GM23248 (cell line): ENCODE data around the gene OSBP2. TPM values are rescaled to one million over a fixed set of nuclear protein-coding genes. Genes with fewer than 3 reads are reported as not detected.

Experiments
- DNase-seq: peaks from one replicate; pipeline ENCODE4 v3.0.0-alpha.2; 2015
- H2AFZ ChIP-seq: fragments of 200-600 bp; sonication (generic); 2 replicates; pipeline ENCODE4 v1.6.1; 2016; ENCODE audit warnings: antibody characterized with exemption
- H3F3A ChIP-seq: fragments of 200-600 bp; sonication (generic); 2 replicates; pipeline ENCODE4 v1.6.1; 2016; ENCODE audit warnings: mild to moderate bottlenecking, antibody characterized with exemption, mixed run types; ENCODE audit not compliant: insufficient read depth
- H3K27ac ChIP-seq: fragments of 200-600 bp; sonication (generic); 2 replicates; pipeline ENCODE4 v1.5.1; 2016; ENCODE audit warnings: mild to moderate bottlenecking
- H3K27me3 ChIP-seq: fragments of 200-600 bp; sonication (generic); replicated peaks from 2 replicates; pipeline ENCODE4 v1.6.1; 2016; ENCODE audit warnings: mild to moderate bottlenecking; ENCODE audit not compliant: insufficient read depth
- H3K36me3 ChIP-seq: fragments of 200-600 bp; sonication (generic); 2 replicates; pipeline ENCODE4 v1.6.1; 2016; ENCODE audit warnings: low read depth, mild to moderate bottlenecking
- H3K4me1 ChIP-seq: fragments of 200-600 bp; sonication (generic); 2 replicates; pipeline ENCODE4 v1.6.1; 2016; ENCODE audit warnings: mild to moderate bottlenecking; ENCODE audit not compliant: insufficient read depth
- H3K4me2 ChIP-seq: fragments of 200-600 bp; sonication (generic); one replicate; pipeline ENCODE4 v1.6.1; 2016; ENCODE audit warnings: mild to moderate bottlenecking; ENCODE audit not compliant: unreplicated experiment
- H3K4me3 ChIP-seq: fragments of 200-600 bp; sonication (generic); 2 replicates; pipeline ENCODE4 v1.5.1; 2016; ENCODE audit warnings: mild to moderate bottlenecking
- H3K79me2 ChIP-seq: fragments of 200-600 bp; sonication (generic); 2 replicates; pipeline ENCODE4 v1.6.1; 2016; ENCODE audit warnings: mild to moderate bottlenecking; ENCODE audit not compliant: insufficient read depth
- H3K9ac ChIP-seq: fragments of 200-600 bp; sonication (generic); 2 replicates; pipeline ENCODE4 v1.6.1; 2016; ENCODE audit warnings: mild to moderate bottlenecking
- H3K9me2 ChIP-seq: fragments of 200-600 bp; sonication (generic); 2 replicates; pipeline ENCODE4 v1.6.1; 2016; ENCODE audit warnings: mixed run types, mild to moderate bottlenecking, moderate library complexity; ENCODE audit not compliant: insufficient read depth
- H3K9me3 ChIP-seq: fragments of 200-600 bp; sonication (generic); one replicate; pipeline ENCODE4 v1.6.1; 2017; ENCODE audit warnings: low read depth
- H4K20me1 ChIP-seq: fragments of 200-600 bp; sonication (generic); 2 replicates; pipeline ENCODE4 v1.6.0; 2016; ENCODE audit not compliant: insufficient read depth
- EZH2 ChIP-seq: fragments of 200-600 bp; sonication (generic); IDR thresholded peaks from 2 replicates; pipeline ENCODE4 v1.6.1; 2018; ENCODE audit warnings: antibody characterized with exemption, mild to moderate bottlenecking; ENCODE audit not compliant: insufficient read depth, poor library complexity, severe bottlenecking
- EZH2phosphoT487 ChIP-seq: fragments of 200-600 bp; sonication (generic); IDR thresholded peaks from 2 replicates; pipeline ENCODE4 v1.6.1; 2018; ENCODE audit warnings: antibody characterized with exemption, moderate library complexity, mild to moderate bottlenecking, low read depth; ENCODE audit not compliant: insufficient read depth
- WGBS, 2 experiments: methylation state at CpG; one replicate each; pipeline ENCODE4 v1.1.6; 2015 to 2017; ENCODE audit warnings: low lambda C conversion rate in 2 of 2, low coverage in 1 of 2; ENCODE audit errors: missing lambda C conversion rate in 2 of 2; 5-methylcytosine and 5-hydroxymethylcytosine counted together
- in situ Hi-C: fragments of 300-500 bp; cut with MboI; formaldehyde crosslinking; loops from 2 replicates; pipeline ENCODE4 v1.15.0; 2020
- polyA plus RNA-seq: library from polyadenylated mRNA; unstranded; fragments of >200 nt; fragmentation: Nextera tagmentation; extraction: Ambion mirVana; gene quantifications from 2 replicates; pipeline ENCODE4 v1.2.1, GENCODE V29; 2016
- total RNA-seq: library from RNA; depleted of rRNA; stranded (reverse); fragments of >200 nt; shearing (Covaris generic); gene quantifications from 2 replicates; pipeline ENCODE4 v1.2.3, GENCODE V29; 2014

OSBP2 gene
- total and polyA plus RNA-seq, 2 experiments from 2014 or later, result 1.1 to 1.3 TPM

DNA sequence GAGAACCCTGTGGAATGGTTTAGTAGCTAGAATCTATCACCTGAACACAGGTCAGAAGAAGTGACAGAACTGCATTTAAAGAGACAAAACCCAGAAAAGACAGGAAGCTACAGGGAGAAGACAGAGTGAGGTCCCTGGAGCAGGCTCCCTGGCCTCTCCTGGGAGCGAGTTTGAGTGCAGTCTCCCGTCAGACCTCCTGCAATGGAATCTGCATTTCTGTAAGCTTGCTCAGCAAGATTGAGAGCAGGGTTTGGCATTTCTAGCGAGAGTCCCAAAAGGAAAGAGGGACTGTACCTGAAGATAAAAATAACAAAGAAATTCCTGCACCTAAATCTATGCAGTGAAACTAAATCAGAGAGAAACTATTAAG lies 199.7 kb downstream of the OSBP2 start:
- no peak overlapping the region for H3K4me2 ChIP-seq
- no peaks in the 10 kb centered on the region for H3K27me3 ChIP-seq
- H4K20me1 ChIP-seq, result no peaks in the 10 kb centered on the region
- H3K4me3 ChIP-seq, result no peak overlapping the region
- H3K79me2 ChIP-seq, result no peaks in the 10 kb centered on the region
- H3K36me3 ChIP-seq, result 0 out of 2 replicates have a peak, but pooled peaks cover 1% of the 10 kb centered on the region
- no peaks in the 10 kb centered on the region for H3F3A ChIP-seq
- no peak for TF ChIP-seq EZH2
- no peak for TF ChIP-seq EZH2phosphoT487
- in situ Hi-C loops, result no loop called here
- no peaks in the 10 kb centered on the region for H3K9me2 ChIP-seq
- no peak overlapping the region for H3K9ac ChIP-seq
- no peak overlapping the region for H2AFZ ChIP-seq
- DNase-seq, result no peak
- WGBS, 2 experiments, result 87% methylated on average over 3 of the region's 3 CpGs
- H3K9me3 ChIP-seq, result peaks cover under 1% of the 10 kb centered on the region
- no peaks in the 10 kb centered on the region for H3K4me1 ChIP-seq
- no peak overlapping the region for H3K27ac ChIP-seq

GRCh38 chr22:30902496-30903357 lies 208.1 kb downstream of the OSBP2 start:
- no peaks in the 10 kb centered on the region for H3K4me1 ChIP-seq
- in situ Hi-C loops, result loop anchor here (10.0 kb wide), 1 partner anchor 268 kb away; the partner anchor contains the start of gene SLC35E4
- H3K9me2 ChIP-seq, result no peaks in the 10 kb centered on the region
- H2AFZ ChIP-seq, result no peak overlapping the region
- H3K27me3 ChIP-seq, result no peaks in the 10 kb centered on the region
- 79 to 85% methylated on average over 16 of the region's 16 CpGs for WGBS, 2 experiments
- DNase-seq, result no peak
- peaks cover 7% of the 10 kb centered on the region; the same call in 1 of the 2 replicates for H3K36me3 ChIP-seq
- no peak overlapping the region for H3K27ac ChIP-seq
- H3F3A ChIP-seq, result no peaks in the 10 kb centered on the region
- H3K9ac ChIP-seq, result no peak overlapping the region
- no peaks in the 10 kb centered on the region for H4K20me1 ChIP-seq
- TF ChIP-seq EZH2 (no peak), EZH2phosphoT487 (no peak)
- no peak overlapping the region for H3K4me3 ChIP-seq
- H3K79me2 ChIP-seq, result no peaks in the 10 kb centered on the region
- peaks cover 3% of the 10 kb centered on the region for H3K9me3 ChIP-seq
- H3K4me2 ChIP-seq, result no peak overlapping the region

DNA sequence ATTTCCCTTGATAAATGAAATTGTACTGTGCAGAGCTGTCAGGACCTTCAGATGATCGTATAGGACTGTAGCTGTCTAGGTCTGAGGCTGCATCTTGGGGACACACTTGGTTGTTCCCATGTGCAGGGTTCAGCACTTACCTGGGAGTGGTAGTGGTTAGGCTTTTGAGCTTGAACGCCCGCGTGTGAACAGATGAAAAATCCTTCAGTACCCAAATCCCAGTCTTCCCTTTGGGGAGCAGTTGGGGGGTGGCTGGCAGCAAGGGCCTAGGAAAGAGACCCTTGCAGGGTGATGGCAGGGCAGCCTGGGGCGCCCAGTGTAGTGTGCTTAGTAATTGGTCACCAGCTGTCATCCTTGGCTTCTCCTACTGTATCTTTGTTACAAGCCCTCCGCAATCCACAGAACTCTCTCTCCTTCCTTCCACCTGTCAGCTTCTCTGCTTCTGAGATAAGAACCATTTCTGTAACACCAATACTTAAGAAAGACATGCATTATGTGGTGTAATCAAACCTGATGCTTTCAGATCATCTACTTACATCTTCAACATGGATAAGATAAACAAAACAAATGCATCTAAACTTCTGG lies 209.3 kb downstream of the OSBP2 start:
- H2AFZ ChIP-seq, result no peak overlapping the region
- in situ Hi-C loops, result loop anchor here (10.0 kb wide), 1 partner anchor 269 kb away; the partner anchor contains the start of gene SLC35E4
- H3K9ac ChIP-seq, result no peak overlapping the region
- no peaks in the 10 kb centered on the region for H3K9me2 ChIP-seq
- TF ChIP-seq EZH2phosphoT487 (no peak), EZH2 (no peak)
- no peak for DNase-seq
- WGBS, 2 experiments, result 95% methylated on average over 6 of the region's 6 CpGs
- no peaks in the 10 kb centered on the region for H3K79me2 ChIP-seq
- H3K36me3 ChIP-seq, result peaks cover 7% of the 10 kb centered on the region; the same call in 1 of the 2 replicates
- no peak overlapping the region for H3K4me2 ChIP-seq
- H3K4me1 ChIP-seq, result no peaks in the 10 kb centered on the region
- H3F3A ChIP-seq, result no peaks in the 10 kb centered on the region
- H4K20me1 ChIP-seq, result no peaks in the 10 kb centered on the region
- H3K27ac ChIP-seq, result no peak overlapping the region
- H3K9me3 ChIP-seq, result peaks cover 3% of the 10 kb centered on the region
- no peaks in the 10 kb centered on the region for H3K27me3 ChIP-seq
- no peak overlapping the region for H3K4me3 ChIP-seq

DNA sequence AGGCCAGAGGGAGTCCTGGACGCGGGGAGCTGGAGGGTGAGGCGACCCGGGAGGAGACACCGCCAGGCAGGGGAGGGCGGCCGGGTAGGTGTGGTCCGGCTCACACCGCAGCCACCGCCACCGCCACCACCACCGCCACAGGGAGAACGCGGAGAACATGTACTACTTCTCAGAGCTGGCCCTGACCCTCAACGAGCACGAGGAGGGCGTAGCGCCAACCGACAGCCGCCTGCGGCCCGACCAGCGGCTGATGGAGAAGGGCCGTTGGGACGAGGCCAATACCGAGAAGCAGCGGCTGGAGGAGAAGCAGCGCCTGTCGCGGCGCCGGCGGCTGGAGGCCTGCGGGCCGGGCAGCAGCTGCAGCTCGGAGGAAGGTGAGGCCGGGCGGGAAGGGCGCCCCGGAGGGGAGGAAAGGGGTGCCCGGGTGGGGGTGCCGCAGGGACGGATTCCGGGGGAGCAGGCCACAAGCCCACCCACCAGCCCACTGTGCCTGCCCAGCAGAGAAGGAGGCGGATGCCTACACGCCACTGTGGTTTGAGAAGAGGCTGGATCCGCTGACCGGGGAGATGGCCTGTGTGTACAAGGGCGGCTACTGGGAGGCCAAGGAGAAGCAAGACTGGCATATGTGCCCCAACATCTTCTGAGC lies 211.1 kb downstream of the OSBP2 start:
- no peaks in the 10 kb centered on the region for H3K79me2 ChIP-seq
- no peak overlapping the region for H3K9ac ChIP-seq
- H3K4me3 ChIP-seq, result no peak overlapping the region
- no peak overlapping the region for H3K4me2 ChIP-seq
- H3K36me3 ChIP-seq, result no peaks in the 10 kb centered on the region
- TF ChIP-seq EZH2 (no peak), EZH2phosphoT487 (no peak)
- H3K9me3 ChIP-seq, result no peaks in the 10 kb centered on the region
- H3K9me2 ChIP-seq, result no peaks in the 10 kb centered on the region
- in situ Hi-C loops, result loop anchor here (10.0 kb wide), 1 partner anchor 271 kb away; the partner anchor contains the start of gene SLC35E4
- H2AFZ ChIP-seq, result no peak overlapping the region
- no peak overlapping the region for H3K27ac ChIP-seq
- no peaks in the 10 kb centered on the region for H3K27me3 ChIP-seq
- H4K20me1 ChIP-seq, result no peaks in the 10 kb centered on the region
- no peak for DNase-seq
- H3K4me1 ChIP-seq, result no peaks in the 10 kb centered on the region
- 88 to 93% methylated on average over 19 to 49 of the region's 49 CpGs for WGBS, 2 experiments
- no peaks in the 10 kb centered on the region for H3F3A ChIP-seq
